ENCODE measurements around the gene EDN2. TPM values are rescaled to one million over a fixed set of nuclear protein-coding genes. Genes with fewer than 3 reads are reported as not detected.

The EDN2 gene
- total RNA-seq, 1 donor, result not detected

DNA sequence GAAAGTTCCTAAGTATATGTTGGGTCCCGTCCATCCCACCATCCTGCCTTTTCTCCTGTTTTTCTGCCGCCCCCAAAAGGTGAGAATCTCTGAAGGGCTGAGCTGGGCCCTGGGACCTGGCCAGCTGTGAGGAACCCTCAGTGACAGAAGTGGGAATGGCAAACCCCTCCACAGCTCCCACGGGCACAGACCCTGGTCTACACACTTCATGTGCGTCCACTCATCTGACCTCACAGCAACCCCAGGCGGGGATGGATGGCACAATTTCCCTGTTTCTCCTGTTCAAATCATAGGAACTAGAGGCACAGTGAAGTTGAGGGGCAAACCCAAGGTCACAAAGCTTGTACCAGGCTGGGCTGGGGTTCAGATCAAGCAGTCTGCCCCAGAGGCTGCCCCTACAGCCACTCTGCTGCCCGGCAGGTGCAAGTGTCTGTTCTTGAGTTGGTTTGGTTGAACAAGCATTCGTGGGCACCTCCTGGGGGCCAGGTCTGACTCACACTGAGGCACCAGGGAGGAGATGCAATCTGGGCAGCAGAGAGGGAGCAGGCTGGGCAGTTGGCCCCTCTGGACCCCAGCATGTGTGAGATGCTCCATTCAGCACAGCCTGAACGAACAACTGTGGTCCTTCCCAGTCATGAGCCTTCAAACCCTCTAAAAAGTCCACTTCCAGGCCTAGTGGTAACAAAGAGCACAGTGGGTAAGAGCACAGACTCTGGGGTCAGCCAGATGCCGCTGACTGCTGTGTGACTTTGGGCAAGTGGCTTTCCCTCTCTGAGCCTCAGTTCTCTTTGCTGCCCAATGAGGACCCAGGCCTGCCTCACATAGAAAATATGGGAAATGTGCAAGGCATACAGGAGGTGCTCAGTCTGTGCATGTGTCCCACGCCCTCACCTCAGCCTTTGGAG is 4.0 kb downstream of the EDN2 start:
- no peak for TF ChIP-seq CTCF (IDR thresholded peaks at IDR 0.05; ENCODE audit: insufficient read depth, low read length)
- no peak overlapping the region for H3K4me3 ChIP-seq (ENCODE audit: low read depth, low read length)
- DNase-seq (ENCODE audit: low read depth), result no peak

- no peak for TF ChIP-seq CTCF (IDR thresholded peaks at IDR 0.05; ENCODE audit: insufficient read depth, low read length)
- no peak for DNase-seq (ENCODE audit: low read depth)
- H3K4me3 ChIP-seq (ENCODE audit: low read depth, low read length), result no peak overlapping the region
Measured at GRCh38 chr1:41479808-41480160, 4.7 kb downstream of the EDN2 start.

GRCh38 chr1:41479000-41479807 is 5.3 kb downstream of the EDN2 start:
- peak; percentile 76 for DNase-seq (ENCODE audit: low read depth)
- no peak for TF ChIP-seq CTCF (IDR thresholded peaks at IDR 0.05; ENCODE audit: insufficient read depth, low read length)
- no peak overlapping the region for H3K4me3 ChIP-seq (ENCODE audit: low read depth, low read length)

GRCh38 chr1:41478118-41478748 is 6.2 kb downstream of the EDN2 start:
- TF ChIP-seq CTCF (IDR thresholded peaks at IDR 0.05; ENCODE audit: insufficient read depth, low read length), result no peak
- no peak for DNase-seq (ENCODE audit: low read depth)
- H3K4me3 ChIP-seq (ENCODE audit: low read depth, low read length), result no peak overlapping the region

- H3K4me3 ChIP-seq (ENCODE audit: low read depth, low read length), result no peak overlapping the region
- no peak for TF ChIP-seq CTCF (IDR thresholded peaks at IDR 0.05; ENCODE audit: insufficient read depth, low read length)
- DNase-seq (ENCODE audit: low read depth), result no peak
Measured at GRCh38 chr1:41476807-41477361, 7.6 kb downstream of the EDN2 start.

DNA sequence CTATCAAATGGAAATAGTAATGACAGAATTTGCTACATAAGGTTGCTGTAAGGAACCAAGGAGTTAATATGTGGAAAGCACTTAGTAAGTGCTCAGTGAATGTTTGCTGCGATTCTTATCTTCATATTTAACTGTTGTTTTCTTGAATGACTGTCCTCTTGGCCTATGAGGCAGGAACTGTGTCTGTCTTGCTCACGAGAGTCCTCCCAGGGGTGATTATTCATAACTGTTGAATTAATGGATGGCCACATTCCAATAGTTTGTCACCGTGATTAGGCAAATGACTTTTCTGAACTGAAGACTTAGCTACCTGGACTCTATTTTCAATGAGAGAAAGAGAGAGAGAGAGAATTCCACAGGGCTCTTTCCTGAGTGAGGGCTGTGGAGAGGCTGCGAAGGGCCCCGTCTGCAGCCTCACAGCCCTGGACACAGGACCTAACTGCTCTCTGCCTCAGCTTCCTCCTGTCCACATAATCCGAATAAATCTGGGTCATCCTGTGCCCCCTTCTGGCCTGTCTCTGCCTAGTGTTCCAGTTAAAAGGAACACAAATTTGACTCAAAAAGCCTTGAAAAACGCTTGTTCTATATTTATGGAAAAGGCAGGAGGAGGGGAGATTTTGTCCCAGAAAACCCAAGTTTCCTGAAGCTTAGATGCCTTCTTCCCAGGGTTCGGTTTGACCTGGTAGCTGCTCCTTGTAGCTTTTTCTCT is 8.5 kb downstream of the EDN2 start:
- no peak overlapping the region for H3K4me3 ChIP-seq (ENCODE audit: low read depth, low read length)
- peak; percentile 31 for TF ChIP-seq CTCF (IDR thresholded peaks at IDR 0.05; ENCODE audit: insufficient read depth, low read length)
- peak; percentile 60 for DNase-seq (ENCODE audit: low read depth)

All from fibroblast of the aortic adventitia (primary cell).